Keratinocyte (primary cell): ENCODE results near the gene LANCL3.

Experiments
- CTCF ChIP-seq, 3 experiments: IDR thresholded peaks in 1 of 3; conservative IDR thresholded peaks in 1 of 3; optimal IDR thresholded peaks in 1 of 3; 2 replicates in 2 of 3; 3 replicates in 1 of 3; pipeline versions ENCODE3 to v1.5.1; 2011; ENCODE audit warnings: low read length in 3 of 3, mild to moderate bottlenecking in 3 of 3, moderate library complexity in 2 of 3, control low read depth in 1 of 3, inconsistent platforms in 1 of 3; ENCODE audit not compliant: insufficient read depth in 2 of 3; ENCODE audit errors: extremely low read depth in 1 of 3
- EZH2 ChIP-seq: IDR thresholded peaks from one replicate; pipeline ENCODE4 v1.6.1; 2012; ENCODE audit warnings: inconsistent platforms, mild to moderate bottlenecking, low read length, moderate library complexity

GRCh38 chrX:37692918-37693317 is 121.5 kb downstream of the LANCL3 start:
- TF ChIP-seq CTCF (optimal IDR thresholded peaks at IDR 0.05 in 1 of 3, IDR thresholded peaks at IDR 0.05 in 1 of 3, conservative IDR thresholded peaks at IDR 0.05 in 1 of 3; ENCODE audit: extremely low read depth in 1 of 3, insufficient read depth in 2 of 3, low read length in 3 of 3) (no peak), EZH2 (no peak)
